ENCODE measurements around the gene PLA2G15. TPM values are rescaled to one million over a fixed set of nuclear protein-coding genes. Genes with fewer than 3 reads are reported as not detected.

Gene PLA2G15
- total and polyA plus RNA-seq, 2 donors (not counting 1 experiment from before 2014, with no cell fraction given), result 6.1 to 12.5 TPM

- no peaks in the 10 kb centered on the region for H3K9me3 Mint-ChIP-seq (ENCODE audit: insufficient read depth)
- Histone ChIP-seq H3K4me3 (ENCODE audit: control extremely low read depth in 1 of 5, extremely low read depth in 1 of 5, insufficient read depth in 1 of 5, low read depth in 2 of 5, low read length in 4 of 5) (no peak overlapping the region), H3K4me2 (replicated peaks; ENCODE audit: low read depth, low read length, poor library complexity, severe bottlenecking) (peak overlapping the region; percentile 51), H2AFZ (ENCODE audit: insufficient read depth, low read depth, low read length, poor library complexity, severe bottlenecking) (peak overlapping the region; percentile 55), H3K4me1 (ENCODE audit: control insufficient read depth in 2 of 2, insufficient read depth in 2 of 2, low read length in 2 of 2) (peaks cover 21 to 37% of the 10 kb centered on the region in 2 donors), H3K9ac (ENCODE audit: low read length) (no peak overlapping the region), H3K36me3 (replicated peaks in 1 of 2; ENCODE audit: control extremely low read depth in 1 of 2, control insufficient read depth in 1 of 2, extremely low read depth in 1 of 2, insufficient read depth in 2 of 2, low read length in 1 of 2) (peaks cover 0 to 31% of the 10 kb centered on the region in 2 experiments), H3K9me3 (ENCODE audit: control extremely low read depth in 1 of 3, control insufficient read depth in 2 of 3, insufficient read depth in 1 of 3, low read length in 2 of 3) (no peaks in the 10 kb centered on the region), H3K27ac (ENCODE audit: low read length in 2 of 2) (peak overlapping the region; percentile 50 to 55), H3K79me2 (ENCODE audit: control insufficient read depth, insufficient read depth, low read length) (peaks cover 26% of the 10 kb centered on the region), H3K27me3 (replicated peaks in 1 of 4; ENCODE audit: control extremely low read depth in 1 of 4, control insufficient read depth in 3 of 4, insufficient read depth in 4 of 4, low read length in 3 of 4) (no peaks in the 10 kb centered on the region), H4K20me1 (ENCODE audit: control insufficient read depth, insufficient read depth, low read length, poor library complexity, severe bottlenecking) (peaks cover 7% of the 10 kb centered on the region)
- CTCF ChIA-PET, result interaction anchor here (0.5 to 15.1 kb wide), 11 partner anchors 12 to 932 kb away, joined by 3 to 554 read pairs (median 8); partner anchors contain the start of genes ESRP2, PLA2G15, PRMT7 and SLC7A6OS
- TF ChIP-seq CTCF (IDR thresholded peaks at IDR 0.05) (no peak), EZH2 (IDR thresholded peaks at IDR 0.05; ENCODE audit: borderline replicate concordance, insufficient read depth, low read depth, low read length, poor library complexity, severe bottlenecking) (no peak)
- DNase-seq, result peak; percentile 76
- peak overlapping the region; percentile 90 for H3K27ac Mint-ChIP-seq
- intact Hi-C loops (cut with micrococcal nuclease), result no loop called here
- ATAC-seq (ENCODE audit: low read depth), result peak; percentile 88
- WGBS (ENCODE audit: insufficient coverage), result 13% methylated on average over 6 of the region's 6 CpGs
- POLR2A ChIA-PET, result interaction anchor here (0.5 to 1.2 kb wide), 3 partner anchors 14 to 53 kb away, joined by 3 to 4 read pairs (median 3); partner anchors contain the start of genes PRMT7 and SLC7A6OS
- no peaks in the 10 kb centered on the region for H3K27me3 Mint-ChIP-seq
- peaks cover 31% of the 10 kb centered on the region for H3K4me1 Mint-ChIP-seq
- peak overlapping the region; percentile 41 for H3K4me3 Mint-ChIP-seq
Measured at GRCh38 chr16:68257251-68257905, 12.2 kb downstream of the PLA2G15 start.

All from B cell (primary cell).